Daoy (cell line): ENCODE results near the gene NCR1. TPM values are rescaled to one million over a fixed set of nuclear protein-coding genes. Genes with fewer than 3 reads are reported as not detected.
"Not testable (repeated sequence)": the region's sequence is repeated elsewhere in the genome, so short reads cannot be mapped to it uniquely, and the experiment has no call there.

Source experiments
- DNase-seq: peaks from one replicate; pipeline ENCODE4 v3.0.0-alpha.2; 2015; ENCODE audit warnings: low read depth
- total RNA-seq: library from RNA; depleted of rRNA; stranded (reverse); fragments of >200 nt; shearing (Covaris generic); gene quantifications from 2 replicates; pipeline ENCODE4 v1.2.3, GENCODE V29; 2014; rRNA removed

NCR1 gene
- 0.17 and 5.4 TPM in 2 replicates for total RNA-seq

DNA sequence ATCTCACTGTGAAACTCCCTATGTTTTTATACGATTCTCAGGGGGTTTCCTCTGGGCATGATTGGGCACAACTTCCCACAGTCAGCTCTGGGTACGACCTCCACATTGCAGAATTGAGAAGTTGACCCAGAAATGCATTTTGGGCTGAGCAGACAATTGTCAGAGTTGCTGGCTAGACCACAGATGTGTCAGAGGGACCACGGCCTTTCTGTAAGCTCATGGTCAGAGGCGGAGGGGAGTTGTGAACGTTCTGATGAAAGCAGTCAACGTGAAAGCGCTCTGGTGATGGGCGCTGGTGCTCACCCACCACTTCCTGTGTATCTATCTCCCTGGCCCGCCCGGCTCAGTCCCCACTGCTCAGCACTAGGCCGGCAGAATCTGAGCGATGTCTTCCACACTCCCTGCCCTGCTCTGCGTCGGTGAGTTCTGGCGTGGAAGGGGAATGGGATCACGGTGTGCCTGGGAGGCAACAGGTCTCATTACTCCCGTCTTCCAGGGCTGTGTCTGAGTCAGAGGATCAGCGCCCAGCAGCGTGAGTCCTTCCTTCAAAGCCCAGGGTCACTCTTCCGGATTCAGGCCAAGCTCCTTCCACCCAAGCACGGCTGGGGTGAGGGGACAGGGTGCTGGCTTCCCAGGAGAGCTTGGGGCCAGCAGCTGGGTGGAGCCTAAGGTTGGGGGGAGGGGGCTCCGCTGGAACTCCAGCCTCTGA, at the start of gene NCR1:
NCR1 (plus strand) TSS at position 346 of the 709 bp plus-strand sequence; CDS start at position 386, 40 bp downstream.
- peak; percentile 68 for DNase-seq

DNA sequence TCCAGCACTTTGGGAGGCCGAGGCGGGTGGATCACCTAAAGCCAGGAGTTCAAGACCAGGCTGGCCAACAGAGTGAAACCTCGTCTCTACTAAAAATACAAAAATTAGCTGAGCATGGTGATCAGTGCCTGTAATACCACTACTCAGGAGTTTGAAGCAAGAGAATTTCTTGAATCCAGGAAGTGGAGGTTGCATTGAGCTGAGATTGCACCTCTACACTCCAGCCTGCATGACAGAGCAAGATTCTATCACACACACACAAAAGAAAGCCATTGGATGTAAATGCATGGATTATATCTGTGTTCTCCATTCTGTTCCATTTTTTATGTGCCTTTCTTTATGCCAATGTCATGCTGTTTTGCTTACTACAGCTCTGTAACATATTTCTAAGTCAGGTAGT, 47.5 kb upstream of the NCR1 start:
- DNase-seq = not testable (repeated sequence)

- peak; percentile 79 for DNase-seq
These were observed 46.5 kb upstream of the NCR1 start for GRCh38 chr19:54859421-54859820.

GRCh38 chr19:54863459-54863858, 42.5 kb upstream of the NCR1 start:
- not testable (repeated sequence) for DNase-seq

DNA sequence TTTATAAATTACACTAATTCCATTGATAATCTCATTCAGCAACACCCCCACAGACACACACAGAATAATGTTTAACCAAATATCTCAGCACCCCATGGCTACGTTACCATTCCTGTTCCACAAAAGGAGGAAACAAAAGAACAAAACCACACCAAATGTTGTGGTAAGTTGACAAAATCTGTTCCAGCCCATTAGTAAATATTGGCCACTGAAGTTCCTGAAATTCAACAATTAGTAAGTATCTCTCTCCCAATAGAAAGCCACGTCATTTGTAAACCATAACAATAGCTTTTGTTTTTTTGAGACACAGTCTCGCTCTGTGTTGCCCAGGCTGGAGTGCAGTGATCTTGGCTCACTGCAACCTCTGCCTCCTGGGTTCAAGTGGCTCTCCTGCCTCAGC, 34.3 kb upstream of the NCR1 start:
- no peak for DNase-seq

- DNase-seq = no peak
These were observed 32.0 kb upstream of the NCR1 start, which contains the start of gene FCAR for GRCh38 chr19:54873990-54874389. TSS of gene FCAR (plus strand) at chr19:54874235. CDS start at chr19:54874290, 55 bp downstream.

GRCh38 chr19:54875506-54875905, 30.4 kb upstream of the NCR1 start:
- no peak for DNase-seq

DNA sequence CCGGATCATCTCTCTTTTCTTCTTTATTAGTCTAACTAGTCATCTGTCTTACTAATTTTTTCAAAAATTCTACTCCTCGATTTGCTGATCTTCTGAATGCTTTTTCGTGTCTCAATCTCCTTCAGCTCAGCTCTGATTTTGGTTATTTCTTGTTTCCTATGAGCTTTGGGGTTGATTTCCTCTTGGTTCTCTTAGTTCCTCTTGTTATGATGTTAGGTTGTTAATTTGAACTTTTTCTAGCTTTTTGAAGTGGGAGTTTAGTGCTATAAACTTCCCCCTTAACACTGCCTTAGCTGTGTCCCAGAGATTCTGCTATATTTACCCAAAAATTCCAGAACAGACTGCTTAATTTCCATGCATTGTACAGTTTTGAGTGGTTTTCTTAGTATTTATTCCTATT, 28.5 kb upstream of the NCR1 start:
- DNase-seq = no peak

GRCh38 chr19:54881884-54882283, 24.1 kb upstream of the NCR1 start:
- no peak for DNase-seq

DNA sequence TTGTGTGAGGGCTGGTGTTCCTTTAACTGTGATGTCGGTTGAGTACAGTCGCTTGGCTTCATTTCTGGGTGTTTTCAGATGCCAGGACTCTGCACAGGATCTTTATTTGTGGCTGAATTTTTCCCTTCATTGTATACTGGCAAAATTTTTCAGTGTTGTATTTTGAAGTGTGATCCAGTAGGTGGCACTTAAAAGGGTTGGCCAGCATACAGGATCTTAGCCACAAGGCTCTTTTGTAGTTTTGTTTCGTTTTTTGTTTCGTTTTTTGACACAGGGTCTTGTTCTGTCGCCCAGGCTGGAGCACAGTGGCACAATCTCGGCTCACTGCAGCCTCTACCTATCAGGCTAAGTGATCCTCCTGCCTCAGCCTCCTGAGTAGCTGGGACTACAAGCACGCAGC, 23.2 kb upstream of the NCR1 start:
- DNase-seq = peak; percentile 37

DNA sequence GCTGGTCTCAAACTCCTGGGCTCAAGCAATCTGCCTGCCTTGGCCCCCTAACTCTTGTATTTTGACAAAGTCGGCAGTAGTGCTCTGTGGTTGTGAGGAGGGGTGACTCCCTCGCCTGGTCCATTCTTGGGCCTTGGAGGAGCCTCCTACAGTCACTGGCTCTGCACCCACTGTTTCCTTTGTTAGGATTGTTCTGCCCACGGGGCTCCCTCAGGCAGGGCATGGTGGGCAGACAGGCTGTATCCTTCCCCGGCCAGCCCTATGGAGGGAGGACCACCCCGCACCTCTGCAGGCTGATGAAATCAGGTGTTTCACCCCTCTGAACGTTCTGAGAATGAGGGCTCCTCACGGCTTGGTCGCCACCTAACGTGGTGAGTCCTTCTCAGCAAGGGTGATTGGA, 22.7 kb upstream of the NCR1 start:
- DNase-seq = no peak

DNA sequence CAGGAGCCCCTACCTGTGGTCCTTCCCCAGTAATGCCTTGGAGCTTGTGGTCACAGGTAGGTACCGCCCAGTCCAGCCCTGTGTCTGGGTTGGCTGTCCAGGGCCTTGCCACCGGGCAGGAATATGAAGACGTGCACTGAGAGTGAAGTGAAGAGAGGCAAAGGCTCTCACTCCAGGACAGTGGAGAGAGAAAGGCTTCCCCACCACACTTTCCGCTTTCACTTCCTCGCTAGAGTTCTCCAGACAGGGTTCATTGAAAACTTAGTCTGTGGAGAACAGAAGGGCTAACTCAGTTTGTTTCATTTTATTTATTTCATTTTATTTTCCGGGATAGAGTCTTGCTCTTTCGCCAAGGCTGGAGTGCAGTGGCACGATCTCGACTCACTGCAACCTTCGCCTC, 17.7 kb upstream of the NCR1 start:
- DNase-seq = no peak

- no peak for DNase-seq
These were observed 16.4 kb upstream of the NCR1 start for GRCh38 chr19:54889566-54889965.

DNA sequence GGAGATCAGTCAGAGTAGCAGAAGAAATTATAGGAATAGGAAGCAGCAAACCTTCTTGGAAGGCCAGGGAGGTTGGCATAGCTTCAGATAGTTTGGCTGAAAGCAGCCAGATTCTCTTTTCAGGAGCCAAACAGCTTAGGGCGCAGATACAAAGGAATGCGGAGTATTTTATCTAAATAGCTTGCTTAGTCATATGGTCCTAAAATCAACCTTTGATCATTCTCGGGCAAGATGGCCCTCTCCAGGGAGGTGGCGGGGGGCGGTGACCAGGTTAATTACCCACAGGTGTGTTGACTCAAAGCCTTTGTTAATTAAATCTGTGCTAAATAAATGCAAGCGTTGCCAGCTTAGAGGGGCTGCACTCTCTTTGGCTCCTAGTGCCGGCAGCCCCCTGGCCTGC, 12.5 kb upstream of the NCR1 start:
- DNase-seq = no peak

- DNase-seq = not testable (repeated sequence)
These were observed 11.8 kb upstream of the NCR1 start for GRCh38 chr19:54894106-54894505.

DNA sequence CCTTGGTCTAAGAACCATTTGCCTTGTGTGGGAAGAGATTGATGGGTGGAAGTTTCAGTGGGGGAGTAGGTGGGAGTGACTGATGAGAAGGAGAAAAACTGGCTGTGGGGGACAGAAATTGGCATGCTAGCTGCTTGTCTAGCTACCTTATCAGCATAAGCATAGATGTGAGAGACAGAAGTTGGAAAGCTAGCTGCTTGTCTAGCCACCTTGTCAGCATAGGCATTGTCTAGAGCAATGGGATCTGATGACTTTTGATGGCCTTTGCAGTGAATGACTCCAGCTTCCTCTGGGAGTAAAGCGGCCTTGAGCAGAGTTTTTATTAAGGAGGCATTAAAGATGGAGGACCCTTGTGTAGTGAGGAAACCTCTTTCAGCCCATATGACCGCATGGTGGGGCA, 9.9 kb upstream of the NCR1 start:
- no peak for DNase-seq

- not testable (repeated sequence) for DNase-seq
These were observed 7.3 kb upstream of the NCR1 start for GRCh38 chr19:54898685-54899084.

DNA sequence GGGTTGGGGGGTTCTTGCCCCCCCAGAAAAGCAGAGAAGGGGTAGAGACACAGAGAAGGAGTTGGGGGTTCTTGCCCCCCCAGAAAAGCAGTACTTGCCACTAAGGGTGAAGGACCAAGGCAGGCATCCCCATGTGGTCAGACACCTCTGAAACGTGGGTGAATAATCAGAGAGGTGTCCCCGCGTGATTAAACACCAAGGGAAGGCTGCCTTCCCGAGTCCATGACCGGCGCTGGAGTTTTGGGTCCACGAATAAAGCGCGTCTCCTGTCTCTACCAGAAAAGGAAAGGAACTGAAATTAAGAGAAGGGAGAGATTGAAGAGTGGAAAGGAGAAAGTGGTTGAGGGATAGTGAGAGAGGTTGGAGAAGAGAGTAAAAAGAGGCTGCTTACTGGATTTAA, 6.3 kb upstream of the NCR1 start:
- not testable (repeated sequence) for DNase-seq

DNA sequence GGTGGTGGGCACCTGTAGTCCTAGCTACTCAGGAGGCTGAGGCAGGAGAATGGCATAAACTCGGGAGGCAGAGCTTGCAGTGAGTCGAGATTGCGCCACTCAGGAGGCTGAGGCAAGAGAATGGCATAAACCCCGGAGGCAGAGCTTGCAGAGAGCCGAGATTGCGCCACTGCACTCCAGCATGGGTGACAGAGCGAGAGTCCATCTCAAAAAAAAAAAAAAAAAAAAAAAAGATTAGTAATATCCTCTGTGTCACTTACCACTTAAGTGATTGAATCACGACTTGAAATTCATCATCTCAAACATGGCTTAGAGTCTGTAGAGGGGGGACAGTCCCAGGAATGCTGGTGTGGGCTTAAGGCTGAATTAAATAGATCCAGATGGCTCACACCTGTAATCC, 4.8 kb upstream of the NCR1 start:
- DNase-seq = peak; percentile 50

GRCh38 chr19:54902061-54902460, 3.9 kb upstream of the NCR1 start:
- DNase-seq = no peak

DNA sequence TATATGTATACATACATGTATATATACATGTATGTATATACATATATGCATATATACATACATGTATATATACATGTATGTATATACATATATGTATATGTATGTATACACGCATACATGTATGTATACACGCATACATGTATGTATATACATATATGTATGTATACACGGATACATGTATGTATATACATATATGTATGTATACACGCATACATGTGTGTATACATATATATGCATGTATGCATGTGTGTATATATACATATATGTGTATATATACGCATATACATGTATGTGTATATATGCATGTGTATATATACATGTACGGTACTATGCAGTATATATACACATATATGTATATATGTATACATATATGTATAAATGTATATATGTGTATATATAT, 2.6 kb upstream of the NCR1 start:
- DNase-seq = no peak

GRCh38 chr19:54904261-54904660, 1.7 kb upstream of the NCR1 start:
- not testable (repeated sequence) for DNase-seq

DNA sequence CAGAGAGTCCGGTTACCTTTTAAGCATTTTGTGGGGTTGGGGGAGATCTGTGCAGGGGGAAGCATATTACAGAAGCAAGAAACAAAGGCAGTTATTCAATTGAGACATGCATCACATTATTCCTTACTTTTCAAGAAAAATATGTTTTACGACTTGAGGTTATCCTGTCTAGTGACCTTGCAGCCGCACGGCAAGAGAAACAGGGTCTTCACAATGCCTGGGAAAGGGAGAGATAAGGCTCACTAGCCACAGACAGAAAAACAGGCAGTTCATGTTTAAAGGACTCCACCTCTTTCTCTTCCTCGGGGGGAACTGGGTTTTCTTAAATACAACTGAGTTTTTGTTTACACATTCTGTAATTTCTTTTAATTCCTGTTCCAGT, 536 bp upstream of the NCR1 start:
- DNase-seq = no peak

DNA sequence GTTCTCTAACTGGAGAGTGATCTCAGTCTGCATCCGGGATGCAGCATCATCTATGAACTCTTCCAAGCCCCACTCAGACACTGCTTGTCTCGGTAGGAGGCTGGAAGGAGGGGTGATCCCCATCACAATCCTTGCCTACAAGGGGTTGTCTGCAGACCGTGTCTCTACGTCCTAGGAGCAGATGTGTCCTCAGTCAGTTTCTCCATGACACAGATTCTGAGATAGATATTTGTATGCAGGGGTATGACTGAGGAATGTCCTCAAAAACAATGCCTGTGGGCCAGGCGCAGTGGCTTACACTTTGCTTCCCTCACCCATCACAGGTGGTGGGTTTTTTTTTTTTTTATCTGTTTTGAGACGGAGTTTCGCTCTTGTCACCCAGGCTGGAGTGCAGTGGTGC, 871 bp downstream of the NCR1 start:
- no peak for DNase-seq
